ENCODE data around the gene MFAP4.

Gene MFAP4

DNA sequence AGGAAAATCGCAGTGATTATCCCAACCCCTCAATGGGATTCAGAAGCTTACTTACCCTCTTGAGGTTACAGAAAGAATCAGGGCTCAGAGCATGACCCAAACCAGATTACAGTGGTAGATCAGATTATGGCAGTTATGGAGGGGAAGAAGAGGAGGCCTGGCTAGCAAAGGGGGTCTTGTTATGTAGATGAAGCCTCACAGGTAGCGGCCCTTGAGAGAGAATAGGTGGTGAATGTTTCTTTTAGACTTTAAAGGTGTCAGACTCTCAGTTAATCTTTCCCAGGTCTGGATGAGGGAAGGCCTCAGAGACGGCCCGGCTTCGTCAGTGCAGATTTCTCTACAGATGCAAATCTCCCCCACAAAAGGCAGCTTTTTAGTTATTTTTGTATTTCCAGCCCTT, 39.6 kb upstream of the MFAP4 start:
- Histone ChIP-seq H3K9me3 (ENCODE audit: severe bottlenecking) (no peaks in the 10 kb centered on the region), H3K27ac (ENCODE audit: poor library complexity, severe bottlenecking) (no peak overlapping the region), H3K4me1 (ENCODE audit: insufficient read depth, poor library complexity, severe bottlenecking) (no peaks in the 10 kb centered on the region), H3K4me3 (ENCODE audit: severe bottlenecking) (no peak overlapping the region), H3K36me3 (ENCODE audit: low read depth) (no peaks in the 10 kb centered on the region), H3K27me3 (ENCODE audit: insufficient read depth, poor library complexity, severe bottlenecking) (no peaks in the 10 kb centered on the region)
- TF ChIP-seq, protein P1, sequence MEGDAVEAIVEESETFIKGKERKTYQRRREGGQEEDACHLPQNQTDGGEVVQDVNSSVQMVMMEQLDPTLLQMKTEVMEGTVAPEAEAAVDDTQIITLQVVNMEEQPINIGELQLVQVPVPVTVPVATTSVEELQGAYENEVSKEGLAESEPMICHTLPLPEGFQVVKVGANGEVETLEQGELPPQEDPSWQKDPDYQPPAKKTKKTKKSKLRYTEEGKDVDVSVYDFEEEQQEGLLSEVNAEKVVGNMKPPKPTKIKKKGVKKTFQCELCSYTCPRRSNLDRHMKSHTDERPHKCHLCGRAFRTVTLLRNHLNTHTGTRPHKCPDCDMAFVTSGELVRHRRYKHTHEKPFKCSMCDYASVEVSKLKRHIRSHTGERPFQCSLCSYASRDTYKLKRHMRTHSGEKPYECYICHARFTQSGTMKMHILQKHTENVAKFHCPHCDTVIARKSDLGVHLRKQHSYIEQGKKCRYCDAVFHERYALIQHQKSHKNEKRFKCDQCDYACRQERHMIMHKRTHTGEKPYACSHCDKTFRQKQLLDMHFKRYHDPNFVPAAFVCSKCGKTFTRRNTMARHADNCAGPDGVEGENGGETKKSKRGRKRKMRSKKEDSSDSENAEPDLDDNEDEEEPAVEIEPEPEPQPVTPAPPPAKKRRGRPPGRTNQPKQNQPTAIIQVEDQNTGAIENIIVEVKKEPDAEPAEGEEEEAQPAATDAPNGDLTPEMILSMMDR (IDR thresholded peaks at IDR 0.05; ENCODE audit: poor library complexity, severe bottlenecking) = no peak
- no peak for ATAC-seq (ENCODE audit: low read depth)
- DNase-seq (ENCODE audit: low spot score) = no peak

- ATAC-seq (ENCODE audit: low read depth) = no peak
- DNase-seq (ENCODE audit: low spot score) = no peak
Measured at GRCh38 chr17:19424934-19425868, 38.2 kb upstream of the MFAP4 start.

DNA sequence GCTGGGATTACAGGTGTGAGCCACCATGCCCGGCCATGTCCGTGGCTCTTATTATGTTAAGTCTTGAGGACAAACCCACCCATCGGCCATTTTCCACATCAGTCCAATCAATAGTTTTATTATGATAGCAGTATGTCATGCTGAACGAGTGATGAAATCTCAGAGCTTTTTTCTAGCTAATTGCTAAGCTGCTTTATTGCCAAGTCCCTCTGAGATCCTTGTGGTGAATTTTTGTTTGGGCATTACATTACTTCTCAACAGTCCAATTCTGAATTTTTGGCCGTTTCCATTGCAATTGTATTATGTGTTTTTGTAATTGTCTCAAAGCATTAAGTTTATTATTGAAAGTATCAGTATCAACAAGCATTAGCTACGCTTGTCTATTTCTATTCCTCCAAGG, 34.9 kb upstream of the MFAP4 start:
- no peaks in the 10 kb centered on the region for H3K9me3 ChIP-seq (ENCODE audit: severe bottlenecking)
- TF ChIP-seq, protein P1 (IDR thresholded peaks at IDR 0.05; ENCODE audit: poor library complexity, severe bottlenecking) = no peak
- H3K27me3 ChIP-seq (ENCODE audit: insufficient read depth, poor library complexity, severe bottlenecking) = no peaks in the 10 kb centered on the region
- H3K4me3 ChIP-seq (ENCODE audit: severe bottlenecking) = no peak overlapping the region
- no peaks in the 10 kb centered on the region for H3K4me1 ChIP-seq (ENCODE audit: insufficient read depth, poor library complexity, severe bottlenecking)
- DNase-seq (ENCODE audit: low spot score) (no peak), ATAC-seq (ENCODE audit: low read depth) (no peak)
- no peak overlapping the region for H3K27ac ChIP-seq (ENCODE audit: poor library complexity, severe bottlenecking)
- no peaks in the 10 kb centered on the region for H3K36me3 ChIP-seq (ENCODE audit: low read depth)

More at GRCh38 chr17:19424934-19425868, 38.2 kb upstream of the MFAP4 start:
- TF ChIP-seq, protein P1 (IDR thresholded peaks at IDR 0.05; ENCODE audit: poor library complexity, severe bottlenecking) = no peak
- no peak overlapping the region for H3K27ac ChIP-seq (ENCODE audit: poor library complexity, severe bottlenecking)
- H3K36me3 ChIP-seq (ENCODE audit: low read depth) = no peaks in the 10 kb centered on the region
- H3K9me3 ChIP-seq (ENCODE audit: severe bottlenecking) = no peaks in the 10 kb centered on the region
- H3K4me3 ChIP-seq (ENCODE audit: severe bottlenecking) = no peak overlapping the region
- no peaks in the 10 kb centered on the region for H3K27me3 ChIP-seq (ENCODE audit: insufficient read depth, poor library complexity, severe bottlenecking)
- no peaks in the 10 kb centered on the region for H3K4me1 ChIP-seq (ENCODE audit: insufficient read depth, poor library complexity, severe bottlenecking)

- Histone ChIP-seq H3K4me1 (ENCODE audit: insufficient read depth, poor library complexity, severe bottlenecking) (no peaks in the 10 kb centered on the region), H3K27me3 (ENCODE audit: insufficient read depth, poor library complexity, severe bottlenecking) (no peaks in the 10 kb centered on the region), H3K27ac (ENCODE audit: poor library complexity, severe bottlenecking) (no peak overlapping the region), H3K4me3 (ENCODE audit: severe bottlenecking) (no peak overlapping the region), H3K36me3 (ENCODE audit: low read depth) (no peaks in the 10 kb centered on the region), H3K9me3 (ENCODE audit: severe bottlenecking) (no peaks in the 10 kb centered on the region)
- no peak for ATAC-seq (ENCODE audit: low read depth)
- DNase-seq (ENCODE audit: low spot score) = no peak
- TF ChIP-seq, protein P1 (IDR thresholded peaks at IDR 0.05; ENCODE audit: poor library complexity, severe bottlenecking) = no peak
Measured at GRCh38 chr17:19421219-19421618, 34.2 kb upstream of the MFAP4 start.

Data from RWPE2 (cell line).